ENCODE measurements around the gene SLC39A11. TPM values are rescaled to one million over a fixed set of nuclear protein-coding genes. Genes with fewer than 3 reads are reported as not detected.

The SLC39A11 gene
- total RNA-seq, 1 donor from 2014 or later = 8.2 TPM

DNA sequence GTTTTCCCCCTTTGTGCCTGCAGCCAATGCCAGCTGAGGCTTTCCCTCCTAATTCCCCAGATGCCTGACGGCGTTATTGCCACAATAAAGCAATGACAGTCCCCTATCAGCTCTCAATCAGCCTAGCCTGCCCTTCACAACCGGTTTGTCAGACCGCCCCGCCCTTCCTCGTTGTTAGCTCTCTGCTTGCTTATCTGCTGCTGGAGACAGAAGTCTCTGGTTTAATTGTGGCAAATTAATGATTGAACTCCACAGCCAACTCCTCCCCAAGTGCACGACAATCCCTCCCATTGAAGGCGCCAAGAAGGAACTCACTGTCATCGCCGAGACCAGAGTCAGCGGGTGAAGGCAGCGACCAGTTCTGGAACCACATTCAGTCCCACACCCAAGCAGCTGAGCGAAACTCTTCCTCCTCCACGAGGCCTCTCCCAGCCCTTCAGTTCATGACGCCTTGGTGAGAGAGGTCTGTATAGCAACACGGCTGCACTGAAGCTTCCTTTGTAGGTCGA lies 474.4 kb downstream of the SLC39A11 start:
- DNase-seq (ENCODE audit: low spot score in 2 of 2) (no peak), FAIRE-seq (no peak)

DNA sequence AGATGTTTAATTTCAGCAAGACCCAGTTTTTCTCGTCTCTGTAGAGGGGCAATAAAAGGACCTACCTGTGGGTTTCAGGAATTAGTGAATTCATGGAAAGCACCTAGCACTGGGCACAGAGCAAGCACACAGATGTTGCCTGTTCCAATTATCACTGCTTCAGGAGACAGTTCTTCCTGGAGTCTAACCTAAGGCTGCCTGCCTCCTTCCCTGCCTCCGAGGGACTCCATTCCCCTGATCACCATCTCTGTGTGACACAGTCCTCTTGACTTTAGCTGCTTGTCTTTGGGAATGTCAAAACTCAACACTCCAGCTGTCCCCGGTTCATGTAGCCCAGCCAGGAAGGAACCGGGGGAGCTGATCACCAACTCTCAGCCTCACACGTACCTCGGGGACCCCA lies 474.9 kb downstream of the SLC39A11 start:
- no peak for FAIRE-seq
- no peak for DNase-seq (ENCODE audit: low spot score in 2 of 2)

- no peak for FAIRE-seq
Measured at GRCh38 chr17:72616447-72616846, 476.0 kb downstream of the SLC39A11 start.

DNA sequence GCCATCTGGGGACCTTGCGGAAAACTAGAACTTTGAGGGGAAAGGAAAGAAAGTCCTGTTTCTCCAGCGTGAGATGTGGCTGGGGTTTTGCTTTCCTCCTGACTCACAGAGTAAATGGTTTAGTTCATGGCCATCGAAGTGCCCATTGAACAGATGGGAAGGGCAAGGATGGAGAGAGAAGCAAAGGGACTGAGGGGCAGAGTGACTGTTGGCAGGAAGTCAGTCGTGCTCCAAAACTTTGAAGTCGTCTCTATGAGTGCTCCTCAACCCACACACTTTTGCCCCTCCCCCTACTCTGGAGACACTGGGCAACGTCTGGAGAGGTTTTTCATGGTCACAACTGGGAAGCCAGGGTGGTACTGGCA lies 476.9 kb downstream of the SLC39A11 start:
- FAIRE-seq (no peak), DNase-seq (ENCODE audit: low spot score in 2 of 2) (no peak)

More at GRCh38 chr17:72616447-72616846, 476.0 kb downstream of the SLC39A11 start:
- no peak for DNase-seq (ENCODE audit: low spot score in 2 of 2)

- FAIRE-seq (no peak), DNase-seq (ENCODE audit: low spot score in 2 of 2) (peak; percentile 43 to 45)
Measured at GRCh38 chr17:72614871-72615626, 477.4 kb downstream of the SLC39A11 start.

GRCh38 chr17:72614476-72614870 lies 478.0 kb downstream of the SLC39A11 start:
- FAIRE-seq = no peak

DNA sequence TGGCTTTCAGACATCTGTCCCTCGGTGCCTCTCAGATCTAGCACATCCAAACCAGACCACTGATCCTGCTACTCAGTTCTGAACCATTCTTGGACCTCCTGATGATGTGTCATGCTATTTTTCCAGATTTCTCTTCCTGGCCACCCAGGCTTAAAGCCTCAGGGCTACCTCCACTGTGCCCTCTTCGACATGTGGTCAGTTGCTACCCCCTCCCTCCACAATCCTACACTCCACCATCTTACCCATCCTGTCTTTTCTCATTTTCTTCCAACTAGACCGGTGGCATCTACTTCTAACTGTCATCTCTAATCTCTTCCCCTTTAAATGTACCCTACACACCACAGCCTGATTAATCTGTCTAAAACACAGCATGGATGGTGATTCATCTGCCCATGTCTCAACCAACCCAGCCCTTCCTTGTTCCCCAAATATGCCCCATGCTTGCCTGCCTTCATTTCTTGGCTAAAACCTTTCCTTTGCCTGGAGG lies 478.6 kb downstream of the SLC39A11 start:
- DNase-seq (ENCODE audit: low spot score in 2 of 2) (no peak), FAIRE-seq (no peak)

More at GRCh38 chr17:72614476-72614870, 478.0 kb downstream of the SLC39A11 start:
- DNase-seq (ENCODE audit: low spot score in 2 of 2) = no peak

- FAIRE-seq (no peak), DNase-seq (ENCODE audit: low spot score in 2 of 2) (no peak)
Measured at GRCh38 chr17:72613396-72613795, 479.1 kb downstream of the SLC39A11 start.

DNA sequence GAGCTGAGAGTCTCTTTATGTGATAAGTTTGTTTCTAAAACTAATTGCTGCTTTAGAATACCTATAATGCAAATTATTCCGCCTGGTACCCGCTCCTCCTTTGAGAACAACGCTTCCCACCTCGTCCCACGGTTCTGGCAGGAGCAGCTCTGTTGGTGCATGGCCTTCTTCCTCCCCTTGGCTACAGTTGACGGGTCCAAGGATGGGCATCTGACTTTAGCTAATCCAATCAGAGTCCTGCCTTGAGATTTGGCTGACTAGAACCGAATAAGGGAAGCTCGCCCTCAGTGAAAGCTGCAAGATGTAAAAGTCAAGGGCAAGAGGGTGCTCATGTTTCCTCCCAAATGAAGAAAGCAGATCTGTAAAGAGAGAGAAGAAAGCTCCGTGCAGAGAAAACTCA lies 481.3 kb downstream of the SLC39A11 start:
- DNase-seq (ENCODE audit: low spot score in 2 of 2) = no peak
- FAIRE-seq = no peak

GRCh38 chr17:72609501-72609900 lies 483.0 kb downstream of the SLC39A11 start:
- DNase-seq (ENCODE audit: low spot score in 2 of 2) (no peak), FAIRE-seq (no peak)

- FAIRE-seq (no peak), DNase-seq (ENCODE audit: low spot score in 2 of 2) (no peak)
Measured at GRCh38 chr17:72608436-72608835, 484.1 kb downstream of the SLC39A11 start.

GRCh38 chr17:72606656-72607055 lies 485.8 kb downstream of the SLC39A11 start:
- no peak for DNase-seq (ENCODE audit: low spot score in 2 of 2)
- no peak for FAIRE-seq

DNA sequence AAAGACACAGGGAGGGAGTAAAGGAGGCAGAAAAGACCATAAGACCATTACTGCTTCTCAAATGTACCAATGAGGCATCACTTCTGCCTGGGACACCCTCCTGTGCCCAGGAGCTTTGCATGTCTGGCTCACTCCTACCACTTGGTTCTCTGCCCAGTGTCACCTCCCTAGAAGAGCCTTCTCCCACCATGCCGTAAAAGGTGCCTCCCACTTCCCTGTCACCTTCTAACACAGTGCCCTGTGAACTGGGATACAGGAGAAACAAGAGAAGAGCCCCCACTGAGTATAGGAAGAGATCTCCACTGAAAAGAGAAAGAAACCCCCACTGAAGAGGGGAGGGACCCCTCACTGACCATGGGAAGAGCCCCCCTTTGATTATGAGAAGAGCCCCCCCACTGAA lies 486.9 kb downstream of the SLC39A11 start:
- FAIRE-seq = no peak
- no peak for DNase-seq (ENCODE audit: low spot score in 2 of 2)

- no peak for FAIRE-seq
Measured at GRCh38 chr17:72604518-72604917, 488.0 kb downstream of the SLC39A11 start.

DNA sequence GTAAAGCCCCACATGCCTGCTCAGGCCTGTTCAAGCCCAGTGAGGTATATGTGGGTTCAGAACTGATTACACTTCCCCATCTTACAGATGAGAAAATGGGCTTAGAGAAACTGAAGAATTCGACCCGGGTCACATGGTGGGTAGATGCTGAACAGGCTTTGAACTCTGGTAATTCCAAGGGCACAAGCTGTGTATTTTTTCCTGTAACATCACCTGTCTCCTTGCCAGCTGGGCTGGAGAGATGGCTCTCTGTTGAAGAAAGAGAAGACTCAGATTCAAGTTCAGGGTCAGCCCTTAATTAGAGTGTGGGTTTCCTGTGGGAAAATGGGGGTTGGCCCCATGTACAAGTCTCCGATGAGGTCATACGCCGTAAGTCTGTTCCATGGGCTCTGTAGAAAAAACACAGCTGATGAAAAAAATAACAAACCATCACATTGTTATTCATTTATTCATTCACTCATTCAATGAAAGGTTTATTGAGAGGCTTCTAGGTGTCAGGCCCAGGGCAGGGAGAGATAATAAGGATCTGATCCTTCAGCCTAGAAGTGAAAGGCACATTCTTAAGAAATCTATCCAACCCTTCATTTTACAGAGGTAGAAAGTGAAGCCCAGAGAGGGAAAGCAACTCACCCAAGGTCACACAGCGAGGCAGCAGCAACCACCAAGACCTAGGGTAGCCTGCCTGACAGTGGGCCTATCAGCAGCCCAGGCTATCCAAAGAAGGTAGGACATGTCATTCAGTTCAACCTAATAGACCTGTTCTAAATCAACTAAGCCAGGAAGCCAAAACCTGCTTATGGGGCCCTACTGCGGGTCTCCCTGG lies 488.9 kb downstream of the SLC39A11 start:
- no peak for FAIRE-seq
- no peak for DNase-seq (ENCODE audit: low spot score in 2 of 2)

More at GRCh38 chr17:72604518-72604917, 488.0 kb downstream of the SLC39A11 start:
- no peak for DNase-seq (ENCODE audit: low spot score in 2 of 2)

- no peak for FAIRE-seq
- no peak for DNase-seq (ENCODE audit: low spot score in 2 of 2)
Measured at GRCh38 chr17:72602517-72603419, 489.7 kb downstream of the SLC39A11 start.

DNA sequence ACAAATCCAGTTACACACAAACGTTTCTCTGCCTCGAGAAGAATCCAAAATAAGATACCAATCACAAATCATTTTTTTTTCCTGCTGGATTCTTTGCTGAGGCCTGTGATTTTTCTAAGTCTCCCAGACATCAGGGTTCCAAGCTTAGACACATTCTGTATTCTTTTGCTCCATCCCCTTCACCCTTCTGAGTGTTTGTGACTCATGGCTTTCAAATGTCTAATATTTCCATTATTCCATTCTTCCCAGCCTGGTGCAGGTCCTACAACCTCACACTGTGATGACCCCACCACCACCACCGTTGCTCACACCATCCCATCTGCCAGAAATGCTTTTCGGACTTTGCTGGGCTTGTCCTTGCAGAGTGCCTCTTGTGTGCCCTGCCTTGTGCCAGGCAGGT lies 491.6 kb downstream of the SLC39A11 start:
- FAIRE-seq = no peak
- no peak for DNase-seq (ENCODE audit: low spot score in 2 of 2)

- DNase-seq (ENCODE audit: low spot score in 2 of 2) (no peak), FAIRE-seq (no peak)
Measured at GRCh38 chr17:72599891-72600290, 492.6 kb downstream of the SLC39A11 start.

DNA sequence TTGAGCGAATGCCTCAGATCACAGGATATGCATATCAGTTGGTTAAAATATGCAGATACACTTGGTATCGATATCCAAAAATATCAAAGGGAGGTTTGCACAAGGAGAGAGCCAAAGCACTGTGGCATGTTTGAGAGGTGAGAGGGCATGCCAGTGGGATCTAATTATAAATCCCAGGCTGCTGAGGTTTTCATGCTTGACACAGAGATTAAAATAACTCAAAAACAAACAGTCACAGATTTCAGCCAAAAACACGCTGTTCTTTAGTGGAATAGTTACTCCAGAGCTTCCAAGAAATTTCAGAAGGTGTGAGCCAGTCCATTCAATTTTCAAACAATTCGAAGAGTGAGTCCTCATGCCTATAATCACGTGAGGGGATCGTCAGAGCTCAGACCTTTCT lies 493.8 kb downstream of the SLC39A11 start:
- FAIRE-seq (no peak), DNase-seq (ENCODE audit: low spot score in 2 of 2) (no peak)

- no peak for DNase-seq (ENCODE audit: low spot score in 2 of 2)
- FAIRE-seq = no peak
Measured at GRCh38 chr17:72597354-72598087, 495.0 kb downstream of the SLC39A11 start.
